Karpas-422 (cell line): ENCODE data around the gene KRT73. TPM values are rescaled to one million over a fixed set of nuclear protein-coding genes. Genes with fewer than 3 reads are reported as not detected.
"Not testable (repeated sequence)": the region's sequence is repeated elsewhere in the genome, so short reads cannot be mapped to it uniquely, and the experiment has no call there.

Experiments
- DNase-seq: peaks from one replicate; pipeline ENCODE4 v3.0.0-alpha.2; 2015
- H2AFZ ChIP-seq: fragments of 200-600 bp; sonication (generic); 2 replicates; pipeline ENCODE4 v1.6.1; 2014; ENCODE audit warnings: antibody characterized with exemption, low read length, mixed read lengths
- H3K27ac ChIP-seq: fragments of 200-600 bp; sonication (generic); 2 replicates; pipeline ENCODE4 v1.5.1; 2014; ENCODE audit warnings: mild to moderate bottlenecking, low read length, moderate library complexity
- H3K27me3 ChIP-seq: fragments of 200-600 bp; sonication (generic); 2 replicates; pipeline ENCODE4 v1.6.1; 2014; ENCODE audit warnings: low read length, mixed read lengths
- H3K36me3 ChIP-seq: fragments of 200-600 bp; sonication (generic); 2 replicates; pipeline ENCODE4 v1.6.1; 2014; ENCODE audit warnings: low read length, mixed read lengths; ENCODE audit not compliant: insufficient read depth
- H3K4me1 ChIP-seq: fragments of 200-600 bp; sonication (generic); 2 replicates; pipeline ENCODE4 v1.6.1; 2014; ENCODE audit warnings: mild to moderate bottlenecking, low read length, mixed read lengths
- H3K4me2 ChIP-seq: fragments of 200-600 bp; sonication (generic); 2 replicates; pipeline ENCODE4 v1.6.1; 2014; ENCODE audit warnings: low read length, low read depth, mild to moderate bottlenecking; ENCODE audit not compliant: poor library complexity, severe bottlenecking
- H3K4me3 ChIP-seq: fragments of 200-600 bp; sonication (generic); 2 replicates; pipeline ENCODE4 v1.5.1; 2014; ENCODE audit warnings: mild to moderate bottlenecking, antibody characterized with exemption, low read length, mixed read lengths
- H3K79me2 ChIP-seq: fragments of 200-600 bp; sonication (generic); 2 replicates; pipeline ENCODE4 v1.6.1; 2014; ENCODE audit warnings: mild to moderate bottlenecking, low read length, mixed read lengths
- H3K9ac ChIP-seq: fragments of 200-600 bp; sonication (generic); 2 replicates; pipeline ENCODE4 v1.6.0; 2014; ENCODE audit warnings: low read length
- H3K9me2 ChIP-seq: fragments of 200-600 bp; sonication (generic), shearing (Covaris generic); replicated peaks from 2 replicates; pipeline ENCODE4 v1.6.0; 2014; ENCODE audit warnings: mild to moderate bottlenecking, low read length, moderate library complexity; ENCODE audit not compliant: insufficient read depth
- H3K9me3 ChIP-seq: fragments of 300-700, 200-600 bp; sonication (generic); 2 replicates; pipeline ENCODE4 v1.6.1; 2014; ENCODE audit warnings: low read length, mixed read lengths
- H4K20me1 ChIP-seq: fragments of 200-600 bp; sonication (generic); 2 replicates; pipeline ENCODE4 v1.6.1; 2014; ENCODE audit warnings: mild to moderate bottlenecking, antibody characterized with exemption, low read length, low read depth; ENCODE audit not compliant: insufficient read depth
- total RNA-seq: library from RNA; depleted of rRNA; stranded (reverse); fragments of >200 nt; shearing (Covaris generic); gene quantifications from 2 replicates; pipeline ENCODE4 v1.2.3, GENCODE V29; 2014; ENCODE audit warnings: low replicate concordance

KRT73 gene
- total RNA-seq, 1 experiment from 2014 or later: not detected

DNA sequence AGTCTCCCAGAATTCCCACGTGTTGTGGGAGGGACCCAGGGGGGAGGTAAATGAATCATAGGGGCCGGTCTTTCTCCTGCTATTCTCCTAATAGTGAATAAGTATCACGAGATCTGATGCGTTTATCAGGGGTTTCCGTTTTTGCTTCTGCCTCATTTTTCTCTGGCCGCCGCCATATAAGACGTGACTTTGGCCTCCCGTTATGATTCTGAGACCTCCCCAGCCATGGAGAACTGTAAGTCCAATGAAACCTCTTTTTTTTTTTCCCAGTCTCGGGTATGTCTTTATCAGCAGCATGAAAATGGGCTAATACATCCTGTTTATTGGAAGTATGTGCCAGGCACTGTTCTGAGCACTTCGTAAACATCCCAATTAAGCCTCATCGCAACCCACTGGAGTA lies 17.9 kb downstream of the KRT73 start:
- no peak for DNase-seq
- no peak overlapping the region for H3K27ac ChIP-seq
- H3K4me3 ChIP-seq: no peak overlapping the region
- H3K36me3 ChIP-seq: no peaks in the 10 kb centered on the region
- H3K4me2 ChIP-seq: no peak overlapping the region
- no peaks in the 10 kb centered on the region for H3K79me2 ChIP-seq
- no peaks in the 10 kb centered on the region for H3K9me3 ChIP-seq
- no peaks in the 10 kb centered on the region for H3K9me2 ChIP-seq
- no peak overlapping the region for H3K9ac ChIP-seq
- H3K27me3 ChIP-seq: no peaks in the 10 kb centered on the region
- H3K4me1 ChIP-seq: no peaks in the 10 kb centered on the region
- no peak overlapping the region for H2AFZ ChIP-seq
- no peaks in the 10 kb centered on the region for H4K20me1 ChIP-seq

DNA sequence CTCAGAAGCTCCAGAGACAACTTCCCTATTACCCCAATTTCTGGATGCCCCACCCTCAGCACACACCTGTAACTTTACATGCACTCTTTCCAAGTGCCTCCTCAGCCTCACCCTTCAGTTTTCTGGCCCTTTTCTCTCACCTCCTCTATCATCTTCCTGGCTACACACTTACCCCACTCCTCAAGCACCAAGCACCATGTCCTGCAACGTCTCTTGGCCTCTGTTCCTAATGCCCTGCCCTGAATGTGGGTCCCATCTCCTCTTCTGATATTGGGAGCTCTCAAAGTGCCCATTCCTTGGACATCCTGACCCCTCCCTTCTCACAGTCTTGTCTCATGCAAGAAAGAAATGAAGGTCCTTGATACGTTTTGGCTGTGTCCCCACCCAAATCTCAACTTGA lies 18.3 kb downstream of the KRT73 start:
- H3K9me2 ChIP-seq: no peaks in the 10 kb centered on the region
- H3K27me3 ChIP-seq: no peaks in the 10 kb centered on the region
- H2AFZ ChIP-seq: no peak overlapping the region
- no peaks in the 10 kb centered on the region for H3K4me1 ChIP-seq
- no peaks in the 10 kb centered on the region for H3K9me3 ChIP-seq
- H3K36me3 ChIP-seq: no peaks in the 10 kb centered on the region
- H3K79me2 ChIP-seq: no peaks in the 10 kb centered on the region
- DNase-seq: no peak
- no peaks in the 10 kb centered on the region for H4K20me1 ChIP-seq
- no peak overlapping the region for H3K4me2 ChIP-seq
- H3K27ac ChIP-seq: no peak overlapping the region
- no peak overlapping the region for H3K9ac ChIP-seq
- no peak overlapping the region for H3K4me3 ChIP-seq

DNA sequence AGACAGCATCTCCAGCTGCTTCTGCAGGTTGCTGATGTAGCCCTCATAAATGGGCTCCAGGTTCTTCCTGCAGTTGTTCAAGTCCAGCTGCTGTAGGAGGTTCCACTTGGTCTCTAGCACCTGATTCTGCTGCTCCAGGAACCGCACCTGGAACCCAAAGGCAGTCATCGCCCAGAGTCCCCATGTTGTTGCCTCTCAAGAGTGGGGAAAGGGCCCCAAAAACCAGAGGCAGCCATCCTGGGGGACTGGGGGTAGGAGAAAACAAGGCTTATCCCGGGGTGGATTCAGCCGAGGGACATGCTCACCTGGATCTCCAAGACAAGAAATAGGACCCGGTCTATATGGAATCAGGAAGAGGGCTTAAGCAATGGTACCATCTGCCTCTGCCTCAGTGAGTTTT lies 19.4 kb downstream of the KRT73 start:
- no peaks in the 10 kb centered on the region for H4K20me1 ChIP-seq
- no peak overlapping the region for H3K4me2 ChIP-seq
- H3K4me3 ChIP-seq: no peak overlapping the region
- no peaks in the 10 kb centered on the region for H3K79me2 ChIP-seq
- H3K9ac ChIP-seq: no peak overlapping the region
- no peaks in the 10 kb centered on the region for H3K9me2 ChIP-seq
- no peak overlapping the region for H2AFZ ChIP-seq
- no peak overlapping the region for H3K27ac ChIP-seq
- no peak for DNase-seq
- H3K9me3 ChIP-seq: no peaks in the 10 kb centered on the region
- H3K36me3 ChIP-seq: no peaks in the 10 kb centered on the region
- H3K27me3 ChIP-seq: no peaks in the 10 kb centered on the region
- H3K4me1 ChIP-seq: no peaks in the 10 kb centered on the region

GRCh38 chr12:52594237-52594636 lies 24.1 kb downstream of the KRT73 start:
- H3K9me3 ChIP-seq, H3K79me2 ChIP-seq, H4K20me1 ChIP-seq, H3K9me2 ChIP-seq, H3K9ac ChIP-seq, H3K36me3 ChIP-seq, H3K4me3 ChIP-seq, H2AFZ ChIP-seq, DNase-seq, H3K4me1 ChIP-seq, H3K27ac ChIP-seq, H3K27me3 ChIP-seq, H3K4me2 ChIP-seq: not testable (repeated sequence)

GRCh38 chr12:52591521-52591920 lies 26.8 kb downstream of the KRT73 start:
- no peak overlapping the region for H3K9ac ChIP-seq
- H3K4me3 ChIP-seq: no peak overlapping the region
- H3K4me2 ChIP-seq: no peak overlapping the region
- H3K27me3 ChIP-seq: no peaks in the 10 kb centered on the region
- no peaks in the 10 kb centered on the region for H3K36me3 ChIP-seq
- H3K9me2 ChIP-seq: no peaks in the 10 kb centered on the region
- H3K9me3 ChIP-seq: no peaks in the 10 kb centered on the region
- no peaks in the 10 kb centered on the region for H4K20me1 ChIP-seq
- no peak for DNase-seq
- H3K4me1 ChIP-seq: no peaks in the 10 kb centered on the region
- no peak overlapping the region for H2AFZ ChIP-seq
- no peaks in the 10 kb centered on the region for H3K79me2 ChIP-seq
- no peak overlapping the region for H3K27ac ChIP-seq

- H3K9ac ChIP-seq: no peak overlapping the region
- H3K36me3 ChIP-seq: no peaks in the 10 kb centered on the region
- H3K4me3 ChIP-seq: no peak overlapping the region
Measured at GRCh38 chr12:52590021-52590420, 28.3 kb downstream of the KRT73 start.

DNA sequence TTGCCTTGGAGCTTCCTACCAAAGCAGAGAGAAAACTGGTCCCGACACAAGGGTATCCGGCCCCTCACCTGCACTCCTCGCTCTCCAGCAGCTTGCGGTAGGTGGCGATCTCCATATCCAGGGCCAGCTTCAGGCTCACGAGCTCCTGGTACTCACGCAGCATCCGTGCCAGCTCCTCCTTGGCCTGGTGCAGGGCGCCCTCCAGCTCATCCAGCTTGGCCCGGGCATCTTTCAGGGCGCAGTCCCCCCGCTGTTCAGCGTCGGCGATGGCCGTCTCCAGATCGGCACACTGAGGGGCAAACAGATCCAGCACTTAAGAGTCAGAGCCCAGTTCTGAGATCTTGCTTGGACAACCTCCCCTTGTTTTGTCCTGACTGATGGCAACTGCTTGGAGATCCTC lies 30.8 kb downstream of the KRT73 start:
- H3K4me3 ChIP-seq: no peak overlapping the region
- no peak overlapping the region for H3K27ac ChIP-seq
- no peak overlapping the region for H2AFZ ChIP-seq
- H3K4me1 ChIP-seq: no peaks in the 10 kb centered on the region
- no peak overlapping the region for H3K4me2 ChIP-seq
- H3K79me2 ChIP-seq: no peaks in the 10 kb centered on the region
- no peak for DNase-seq
- H3K27me3 ChIP-seq: no peaks in the 10 kb centered on the region
- H4K20me1 ChIP-seq: no peaks in the 10 kb centered on the region
- no peaks in the 10 kb centered on the region for H3K9me3 ChIP-seq
- H3K36me3 ChIP-seq: no peaks in the 10 kb centered on the region
- no peaks in the 10 kb centered on the region for H3K9me2 ChIP-seq
- H3K9ac ChIP-seq: no peak overlapping the region

More at GRCh38 chr12:52590021-52590420, 28.3 kb downstream of the KRT73 start:
- H4K20me1 ChIP-seq: no peaks in the 10 kb centered on the region
- no peaks in the 10 kb centered on the region for H3K9me3 ChIP-seq
- H3K27me3 ChIP-seq: no peaks in the 10 kb centered on the region
- no peaks in the 10 kb centered on the region for H3K4me1 ChIP-seq
- no peaks in the 10 kb centered on the region for H3K9me2 ChIP-seq
- H3K4me2 ChIP-seq: no peak overlapping the region
- DNase-seq: no peak
- no peak overlapping the region for H3K27ac ChIP-seq
- H2AFZ ChIP-seq: no peak overlapping the region
- H3K79me2 ChIP-seq: no peaks in the 10 kb centered on the region

DNA sequence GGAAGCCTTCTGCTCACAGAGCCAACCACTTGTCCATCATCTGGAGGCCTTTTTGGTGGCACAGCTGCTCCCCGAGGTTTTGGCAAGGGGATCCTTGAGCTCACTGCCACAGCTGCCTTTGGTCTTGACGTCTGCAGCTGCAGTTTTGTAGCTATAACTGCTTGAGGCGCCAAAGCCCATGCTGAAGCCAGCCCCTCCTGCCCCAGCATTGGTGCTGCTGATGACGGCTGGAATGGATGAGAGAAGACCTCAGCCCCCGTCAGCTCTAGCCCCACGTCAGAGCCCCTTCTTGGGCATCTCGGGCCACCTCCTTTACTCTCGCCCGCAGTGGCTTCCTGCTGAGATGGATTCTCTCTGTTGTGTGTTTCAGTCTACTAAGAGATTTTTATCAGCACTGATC lies 32.4 kb downstream of the KRT73 start:
- no peak for DNase-seq
- Histone ChIP-seq H3K4me1 (no peaks in the 10 kb centered on the region; the same call in 1 of the 2 replicates), H3K9me2 (no peaks in the 10 kb centered on the region), H3K4me2 (no peak overlapping the region), H3K9ac (no peak overlapping the region), H3K27me3 (no peaks in the 10 kb centered on the region), H3K9me3 (no peaks in the 10 kb centered on the region), H2AFZ (no peak overlapping the region), H4K20me1 (no peaks in the 10 kb centered on the region), H3K4me3 (no peak overlapping the region), H3K36me3 (no peaks in the 10 kb centered on the region), H3K79me2 (no peaks in the 10 kb centered on the region), H3K27ac (no peak overlapping the region)

DNA sequence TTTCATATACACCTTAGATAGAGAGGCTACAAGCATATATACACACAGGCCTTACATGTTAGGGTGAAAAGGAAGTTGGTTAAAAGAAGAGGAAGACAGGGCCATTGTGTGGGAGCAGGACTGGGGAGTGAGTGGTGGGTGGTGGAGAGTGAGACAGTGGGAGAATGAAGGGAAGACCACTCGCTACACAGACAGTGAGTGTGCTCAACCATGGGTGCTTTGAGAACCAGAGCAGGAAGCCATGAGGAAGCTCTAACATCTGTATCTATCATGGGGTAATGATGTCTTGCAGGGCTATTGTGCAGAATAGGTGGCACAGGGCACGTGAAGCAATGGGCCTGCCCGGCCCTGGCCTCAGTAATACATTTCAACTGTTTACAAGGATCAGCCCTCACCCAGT lies 33.3 kb downstream of the KRT73 start:
- Histone ChIP-seq H2AFZ (no peak overlapping the region), H3K9ac (no peak overlapping the region), H3K9me3 (no peaks in the 10 kb centered on the region), H3K79me2 (no peaks in the 10 kb centered on the region), H3K36me3 (no peaks in the 10 kb centered on the region), H3K27ac (no peak overlapping the region), H3K27me3 (no peaks in the 10 kb centered on the region), H3K4me3 (no peak overlapping the region), H3K4me2 (no peak overlapping the region), H3K4me1 (peaks cover 8% of the 10 kb centered on the region), H4K20me1 (no peaks in the 10 kb centered on the region), H3K9me2 (no peaks in the 10 kb centered on the region)
- no peak for DNase-seq
